ENCODE measurements around the gene CPNE5. TPM values are rescaled to one million over a fixed set of nuclear protein-coding genes. Genes with fewer than 3 reads are reported as not detected.

Gene CPNE5
- total RNA-seq, 1 donor from 2014 or later = 59.1 TPM

DNA sequence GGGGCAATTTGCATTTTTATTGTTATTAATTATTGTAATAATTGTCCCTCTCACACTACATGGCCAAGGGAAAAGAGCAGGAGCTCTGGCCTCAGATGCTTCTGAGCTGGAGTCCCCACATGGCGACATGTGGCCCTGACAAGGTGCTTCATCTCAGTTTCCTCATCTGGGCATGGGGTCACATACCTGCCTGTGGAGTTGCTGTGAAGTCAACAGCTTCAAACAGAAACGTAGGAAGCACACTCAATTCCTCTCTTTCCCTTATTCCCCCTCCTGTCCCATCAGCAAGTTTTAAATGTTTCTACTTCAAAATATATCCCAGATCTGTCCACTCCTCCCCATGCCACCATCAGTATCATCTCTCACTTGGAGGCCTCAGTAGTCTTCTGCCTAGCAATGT is 8.7 kb downstream of the CPNE5 start:
- peaks cover 26% of the 10 kb centered on the region for H3K27me3 Mint-ChIP-seq
- no peaks in the 10 kb centered on the region for H3K9me3 Mint-ChIP-seq
- DNase-seq = no peak
- no peak overlapping the region for H3K4me3 Mint-ChIP-seq
- ChIA-PET POLR2A (no interaction called here), CTCF (no interaction called here)
- no peaks in the 10 kb centered on the region for H3K36me3 Mint-ChIP-seq (ENCODE audit: low read depth)
- no peak for ATAC-seq (ENCODE audit: low read depth)
- peaks cover 7% of the 10 kb centered on the region for H3K4me1 Mint-ChIP-seq
- TF ChIP-seq, protein P1, sequence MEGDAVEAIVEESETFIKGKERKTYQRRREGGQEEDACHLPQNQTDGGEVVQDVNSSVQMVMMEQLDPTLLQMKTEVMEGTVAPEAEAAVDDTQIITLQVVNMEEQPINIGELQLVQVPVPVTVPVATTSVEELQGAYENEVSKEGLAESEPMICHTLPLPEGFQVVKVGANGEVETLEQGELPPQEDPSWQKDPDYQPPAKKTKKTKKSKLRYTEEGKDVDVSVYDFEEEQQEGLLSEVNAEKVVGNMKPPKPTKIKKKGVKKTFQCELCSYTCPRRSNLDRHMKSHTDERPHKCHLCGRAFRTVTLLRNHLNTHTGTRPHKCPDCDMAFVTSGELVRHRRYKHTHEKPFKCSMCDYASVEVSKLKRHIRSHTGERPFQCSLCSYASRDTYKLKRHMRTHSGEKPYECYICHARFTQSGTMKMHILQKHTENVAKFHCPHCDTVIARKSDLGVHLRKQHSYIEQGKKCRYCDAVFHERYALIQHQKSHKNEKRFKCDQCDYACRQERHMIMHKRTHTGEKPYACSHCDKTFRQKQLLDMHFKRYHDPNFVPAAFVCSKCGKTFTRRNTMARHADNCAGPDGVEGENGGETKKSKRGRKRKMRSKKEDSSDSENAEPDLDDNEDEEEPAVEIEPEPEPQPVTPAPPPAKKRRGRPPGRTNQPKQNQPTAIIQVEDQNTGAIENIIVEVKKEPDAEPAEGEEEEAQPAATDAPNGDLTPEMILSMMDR (IDR thresholded peaks at IDR 0.05) = no peak
- no peak overlapping the region for H3K27ac Mint-ChIP-seq
- intact Hi-C loops (cut with micrococcal nuclease) = no loop called here

DNA sequence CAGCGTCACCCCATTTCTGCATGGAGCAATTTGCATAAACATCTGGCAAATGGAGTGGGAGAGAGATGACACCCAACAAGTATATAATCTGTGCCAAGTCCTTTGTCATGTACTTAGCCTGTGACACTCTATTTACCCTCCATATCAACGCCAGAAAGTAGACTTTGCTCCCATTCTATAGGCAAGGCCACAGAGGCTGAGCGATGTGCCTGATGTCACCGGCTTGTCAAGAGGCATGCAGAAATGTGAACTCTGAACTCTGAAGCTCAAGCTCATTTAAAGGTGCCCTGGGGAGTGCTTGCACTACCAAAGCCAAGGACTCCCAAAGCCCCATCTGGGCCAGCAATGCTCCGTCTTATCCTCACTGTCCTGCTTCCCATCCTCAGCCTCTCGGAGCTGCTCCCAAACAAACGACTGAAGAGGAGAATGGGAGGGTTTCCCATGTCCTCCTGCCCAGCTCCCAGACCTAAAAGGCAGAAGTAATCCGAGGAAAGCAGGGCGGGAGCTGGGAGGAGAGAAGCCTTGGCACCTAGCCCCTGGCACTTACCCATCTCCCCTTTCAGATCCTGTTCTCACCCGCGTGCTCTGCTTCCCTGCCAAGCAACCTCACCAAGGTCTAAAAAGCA is 9.2 kb downstream of the CPNE5 start:
- no peak for ATAC-seq (ENCODE audit: low read depth)
- ChIA-PET CTCF (no interaction called here), POLR2A (interaction anchor here (0.7 kb wide), 1 partner anchor 74 kb away, joined by 8 read pairs; no protein-coding TSS in a partner anchor)

DNA sequence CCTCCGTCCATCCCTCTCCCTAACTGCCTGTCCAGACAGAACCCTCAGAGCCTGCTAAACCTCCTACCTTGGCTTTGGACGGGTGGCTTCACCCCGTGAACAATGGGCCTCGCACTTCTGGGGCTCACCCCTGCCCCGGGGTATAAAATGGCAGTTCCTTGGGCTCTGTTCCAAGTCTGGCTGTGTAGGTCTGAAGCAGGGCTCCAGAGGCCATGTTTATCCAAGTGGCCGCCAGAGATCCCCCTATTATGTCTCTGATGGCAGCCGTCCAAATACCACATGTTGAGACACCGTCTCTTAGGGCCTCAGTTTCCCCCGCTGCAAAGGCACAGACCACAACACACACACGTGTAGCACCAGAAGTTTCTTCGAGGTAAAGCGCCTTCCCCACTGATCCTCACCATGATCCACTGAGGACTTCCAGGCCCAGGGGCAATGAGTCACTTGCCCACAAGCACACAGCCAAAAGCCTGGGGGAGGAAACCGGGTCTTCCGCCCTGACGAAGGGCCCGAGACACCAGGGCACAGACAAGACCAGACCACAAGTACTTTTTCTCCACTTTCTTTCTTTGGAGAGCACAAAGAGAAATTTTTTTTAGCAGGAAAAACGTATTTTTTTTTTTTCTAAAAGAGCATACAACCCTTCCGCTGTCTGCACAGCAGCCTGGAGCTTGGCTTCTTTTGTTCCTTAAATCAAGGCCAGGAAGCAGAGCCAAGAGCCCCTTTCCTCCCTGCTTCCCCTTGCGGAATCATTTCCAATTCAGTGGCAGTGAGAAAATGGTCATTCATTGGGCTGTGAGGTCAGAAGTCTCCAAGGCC is 11.8 kb downstream of the CPNE5 start:
- Mint-ChIP-seq H3K9me3 (no peaks in the 10 kb centered on the region), H3K27ac (no peak overlapping the region), H3K4me3 (no peak overlapping the region), H3K36me3 (ENCODE audit: low read depth) (no peaks in the 10 kb centered on the region), H3K27me3 (peaks cover 28% of the 10 kb centered on the region), H3K4me1 (peaks cover 7% of the 10 kb centered on the region)
- CTCF ChIA-PET = no interaction called here
- TF ChIP-seq, protein P1 (IDR thresholded peaks at IDR 0.05) = no peak
- DNase-seq = no peak
- POLR2A ChIA-PET = no interaction called here
- ATAC-seq (ENCODE audit: low read depth) = no peak
- intact Hi-C loops (cut with micrococcal nuclease) = no loop called here

More for the DNA sequence above, 9.2 kb downstream of the CPNE5 start:
- DNase-seq = no peak
- no peak overlapping the region for H3K27ac Mint-ChIP-seq
- no peaks in the 10 kb centered on the region for H3K9me3 Mint-ChIP-seq
- intact Hi-C loops (cut with micrococcal nuclease) = no loop called here
- H3K36me3 Mint-ChIP-seq (ENCODE audit: low read depth) = no peaks in the 10 kb centered on the region
- H3K27me3 Mint-ChIP-seq = peaks cover 29% of the 10 kb centered on the region
- TF ChIP-seq, protein P1 (IDR thresholded peaks at IDR 0.05) = no peak
- peaks cover 7% of the 10 kb centered on the region for H3K4me1 Mint-ChIP-seq
- no peak overlapping the region for H3K4me3 Mint-ChIP-seq

DNA sequence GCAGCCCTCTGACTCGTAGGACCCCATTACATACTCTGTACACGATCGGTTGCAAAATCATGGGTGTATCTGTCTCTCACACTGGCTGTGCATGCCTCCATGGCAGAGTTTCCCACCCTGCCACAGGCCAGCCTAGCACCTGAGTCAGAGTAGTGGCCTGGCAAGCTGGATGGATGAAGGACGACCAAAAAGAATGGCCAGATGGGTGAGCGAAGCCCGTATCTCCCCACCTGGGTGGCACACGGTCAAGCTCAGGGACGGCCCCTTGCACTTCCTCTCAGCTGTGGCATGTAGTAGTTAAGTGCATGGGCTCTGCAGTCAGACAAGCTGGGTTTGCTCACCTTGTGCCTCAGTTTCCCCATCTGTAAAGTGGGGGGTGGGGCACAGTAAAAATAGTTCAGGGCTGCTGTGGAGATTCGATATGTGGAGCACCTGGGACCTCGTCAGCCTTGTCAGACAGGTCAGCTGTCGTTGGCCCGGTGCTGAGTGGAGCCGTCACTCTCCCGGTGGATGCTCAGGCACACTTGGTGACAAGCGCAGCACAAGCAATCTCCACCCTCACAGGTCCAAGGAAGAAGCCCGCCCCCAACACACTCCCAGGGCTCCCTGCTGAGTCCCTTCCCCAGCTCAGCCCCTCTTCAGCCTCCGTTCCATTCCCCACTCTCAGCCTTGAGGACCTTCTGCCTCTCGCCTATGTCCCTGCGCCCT is 12.6 kb downstream of the CPNE5 start:
- ATAC-seq (ENCODE audit: low read depth) = no peak
- Mint-ChIP-seq H3K4me3 (no peak overlapping the region), H3K9me3 (no peaks in the 10 kb centered on the region), H3K27ac (no peak overlapping the region), H3K4me1 (peaks cover 7% of the 10 kb centered on the region), H3K27me3 (peaks cover 28% of the 10 kb centered on the region), H3K36me3 (ENCODE audit: low read depth) (no peaks in the 10 kb centered on the region)
- POLR2A ChIA-PET = no interaction called here
- CTCF ChIA-PET = no interaction called here
- DNase-seq = no peak
- intact Hi-C loops (cut with micrococcal nuclease) = no loop called here
- TF ChIP-seq, protein P1 (IDR thresholded peaks at IDR 0.05) = no peak

DNA sequence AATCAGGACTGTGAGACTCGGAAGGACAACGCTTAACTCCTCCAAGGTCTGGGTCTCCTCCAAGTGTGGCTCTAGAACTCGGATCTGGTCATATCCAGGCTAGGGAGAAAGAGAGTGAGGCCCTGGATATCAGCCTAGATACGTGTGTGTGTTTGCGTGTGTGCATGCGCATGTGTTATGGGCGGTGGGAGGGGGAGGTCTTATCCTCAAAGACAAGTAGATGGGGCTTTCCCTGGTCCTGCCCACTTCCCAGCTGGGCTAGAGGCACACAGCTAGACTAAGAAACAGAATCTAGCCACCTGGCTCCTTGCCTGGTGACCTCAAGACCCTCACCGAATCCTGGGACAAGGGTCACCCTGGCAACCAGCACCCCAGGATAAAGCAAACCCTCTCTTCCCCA is 13.2 kb downstream of the CPNE5 start:
- H3K4me1 Mint-ChIP-seq = peaks cover 7% of the 10 kb centered on the region
- intact Hi-C loops (cut with micrococcal nuclease) = no loop called here
- TF ChIP-seq, protein P1 (IDR thresholded peaks at IDR 0.05) = no peak
- no peak for ATAC-seq (ENCODE audit: low read depth)
- no peak overlapping the region for H3K27ac Mint-ChIP-seq
- no peaks in the 10 kb centered on the region for H3K9me3 Mint-ChIP-seq
- ChIA-PET POLR2A (no interaction called here), CTCF (no interaction called here)
- DNase-seq = no peak
- no peaks in the 10 kb centered on the region for H3K36me3 Mint-ChIP-seq (ENCODE audit: low read depth)
- peaks cover 28% of the 10 kb centered on the region for H3K27me3 Mint-ChIP-seq
- H3K4me3 Mint-ChIP-seq = no peak overlapping the region

Data from activated B cell treated with CpG ODN at 0.5 μM for 24 hours (primary cell).